HEK293 (cell line): ENCODE data around the gene NIBAN1.

ENCODE experiments used
- CTCF ChIA-PET: fragments of 350-600 bp; formaldehyde crosslinking; extraction: SDS; loops from one replicate; lab custom pipeline; 2021; ENCODE audit warnings: antibody characterized with exemption; lab: Yijun Ruan, JAX
- POLR2A ChIA-PET: fragments of 300-600 bp; formaldehyde crosslinking; extraction: SDS; loops from one replicate; lab custom pipeline; 2020; ENCODE audit warnings: antibody characterized with exemption, inconsistent platforms; lab: Yijun Ruan, JAX
- H3K27ac ChIP-seq: fragments of 200-500 bp; sonication (Bioruptor generic); 2 replicates; pipeline ENCODE4 v1.5.1; 2014; ENCODE audit warnings: low read depth, low read length, control low read depth, inconsistent platforms; ENCODE audit errors: extremely low read depth
- H3K36me3 ChIP-seq, 2 experiments: fragments of 200-500 bp in 1 of 2; sonication (Bioruptor generic) in 1 of 2; 1 replicate in 1 of 2; 2 replicates in 1 of 2; pipeline ENCODE4 v1.5.1; 2014 to 2017; ENCODE audit warnings: inconsistent platforms in 2 of 2, low read length in 2 of 2; ENCODE audit not compliant: control insufficient read depth in 2 of 2, insufficient read depth in 1 of 2
- H3K4me1 ChIP-seq: fragments of 200-500 bp; sonication (Bioruptor generic); 2 replicates; pipeline ENCODE4 v1.5.1; 2014; ENCODE audit warnings: mild to moderate bottlenecking, low read length, inconsistent platforms; ENCODE audit not compliant: control insufficient read depth, insufficient read depth
- H3K4me3 ChIP-seq: 2 replicates; pipeline ENCODE4 v1.5.1; 2011; ENCODE audit warnings: low read depth, mild to moderate bottlenecking, control low read depth, low read length, moderate library complexity
- H3K9me3 ChIP-seq: fragments of 200-500 bp; sonication (Bioruptor generic); 2 replicates; pipeline ENCODE4 v1.5.1; 2014; ENCODE audit warnings: low read depth, low read length, inconsistent platforms; ENCODE audit not compliant: control insufficient read depth, insufficient read depth
- AEBP2 ChIP-seq: fragments of 450-650 bp; formaldehyde crosslinking; IDR thresholded peaks from 2 replicates; pipeline ENCODE4 v1.5.1; 2016; ENCODE audit warnings: missing biosample characterization, missing genetic modification characterization, borderline replicate concordance
- ELK4 ChIP-seq: IDR thresholded peaks from 2 replicates; pipeline ENCODE4 v1.6.1; 2011; ENCODE audit warnings: mild to moderate bottlenecking, low read depth, low read length, borderline replicate concordance
- GLI2 ChIP-seq: fragments of 450-650 bp; formaldehyde crosslinking; IDR thresholded peaks from 2 replicates; pipeline ENCODE4; 2017; ENCODE audit warnings: missing biosample characterization, missing genetic modification characterization, low read depth, borderline replicate concordance
- OVOL3 ChIP-seq: fragments of 450-650 bp; formaldehyde crosslinking; IDR thresholded peaks from 2 replicates; pipeline ENCODE4 v1.5.1; 2016; ENCODE audit warnings: missing biosample characterization, missing genetic modification characterization
- SP7 ChIP-seq: fragments of 450-650 bp; formaldehyde crosslinking; IDR thresholded peaks from 2 replicates; pipeline ENCODE4 v1.5.1; 2016; ENCODE audit warnings: missing biosample characterization, missing genetic modification characterization
- TRIM28 ChIP-seq: IDR thresholded peaks from 2 replicates; pipeline ENCODE4 v1.6.1; 2011; ENCODE audit warnings: low read length, control low read depth, borderline replicate concordance
- YY2 ChIP-seq: fragments of 450-650 bp; formaldehyde crosslinking; IDR thresholded peaks from 2 replicates; pipeline ENCODE4 v1.5.1; 2016; ENCODE audit warnings: missing biosample characterization, missing genetic modification characterization
- ZBTB26 ChIP-seq: fragments of 450-650 bp; formaldehyde crosslinking; optimal IDR thresholded peaks from 2 replicates; pipeline ENCODE3; 2016; ENCODE audit warnings: missing biosample characterization, mild to moderate bottlenecking, missing genetic modification characterization
- ZNF114 ChIP-seq: fragments of 450-650 bp; formaldehyde crosslinking; IDR thresholded peaks from 2 replicates; pipeline ENCODE4 v1.5.0; 2017; ENCODE audit warnings: missing biosample characterization, missing genetic modification characterization
- ZNF133 ChIP-seq: fragments of 450-650 bp; formaldehyde crosslinking; IDR thresholded peaks from 2 replicates; pipeline ENCODE4 v1.5.1; 2016; ENCODE audit warnings: missing biosample characterization, missing genetic modification characterization
- ZNF362 ChIP-seq: fragments of 450-650 bp; formaldehyde crosslinking; IDR thresholded peaks from 2 replicates; pipeline ENCODE4 v1.5.1; 2016; ENCODE audit warnings: missing biosample characterization, missing genetic modification characterization
- ZNF473 ChIP-seq: fragments of 450-650 bp; formaldehyde crosslinking; IDR thresholded peaks from 2 replicates; pipeline ENCODE4 v1.5.1; 2017; ENCODE audit warnings: missing biosample characterization, missing genetic modification characterization
- ZNF48 ChIP-seq: fragments of 450-650 bp; formaldehyde crosslinking; IDR thresholded peaks from 2 replicates; pipeline ENCODE4 v1.5.1; 2016; ENCODE audit warnings: missing biosample characterization, missing genetic modification characterization
- ZNF513 ChIP-seq: fragments of 450-650 bp; IDR thresholded peaks from 2 replicates; pipeline ENCODE4 v1.5.1; 2018; ENCODE audit warnings: missing biosample characterization, missing genetic modification characterization
- ZNF530 ChIP-seq: fragments of 450-650 bp; formaldehyde crosslinking; IDR thresholded peaks from 2 replicates; pipeline ENCODE4 v1.5.1; 2016; ENCODE audit warnings: low read depth, missing biosample characterization, missing genetic modification characterization
- ZNF692 ChIP-seq: fragments of 450-650 bp; formaldehyde crosslinking; IDR thresholded peaks from 2 replicates; pipeline ENCODE4 v1.5.1; 2016; ENCODE audit warnings: missing biosample characterization, missing genetic modification characterization
- ZNF747 ChIP-seq: fragments of 450-650 bp; formaldehyde crosslinking; IDR thresholded peaks from 2 replicates; pipeline ENCODE4 v1.5.1; 2016; ENCODE audit warnings: missing biosample characterization, missing genetic modification characterization
- ZSCAN16 ChIP-seq: fragments of 450-650 bp; formaldehyde crosslinking; IDR thresholded peaks from 2 replicates; pipeline ENCODE4 v1.5.1; 2016; ENCODE audit warnings: missing biosample characterization, missing genetic modification characterization
- ZSCAN4 ChIP-seq: fragments of 450-650 bp; formaldehyde crosslinking; IDR thresholded peaks from 2 replicates; pipeline ENCODE4 v1.5.1; 2017; ENCODE audit warnings: missing biosample characterization, missing genetic modification characterization

The NIBAN1 gene

GRCh38 chr1:185016880-185017279, 42.6 kb upstream of the NIBAN1 start:
- Histone ChIP-seq H3K36me3 (no peaks in the 10 kb centered on the region), H3K9me3 (no peaks in the 10 kb centered on the region)
- no peak for TF ChIP-seq ZNF473 (tag by site-specific recombination)
- no peak for TF ChIP-seq SP7 (tag by site-specific recombination)
- no peak for TF ChIP-seq ZNF530
- TF ChIP-seq ZNF362, result no peak
- TF ChIP-seq ZNF114 (tag by site-specific recombination), result no peak
- TF ChIP-seq ZNF692, result no peak
- TF ChIP-seq, all 188 proteins: peak for 0
- Histone ChIP-seq H3K4me3 (no peak overlapping the region), H3K4me1 (no peaks in the 10 kb centered on the region; the same call in 1 of the 2 replicates), H3K27ac (no peak overlapping the region)
- CTCF ChIA-PET, result no interaction called here
- POLR2A ChIA-PET, result no interaction called here

- H3K4me1 ChIP-seq, result no peaks in the 10 kb centered on the region; the same call in 1 of the 2 replicates
- no peaks in the 10 kb centered on the region for H3K9me3 ChIP-seq
- CTCF ChIA-PET, result interaction anchor here (1.4 kb wide), 1 partner anchor 155 kb away, joined by 5 read pairs; no protein-coding TSS in a partner anchor
- H3K36me3 ChIP-seq, result no peaks in the 10 kb centered on the region
- H3K4me3 ChIP-seq, result no peak overlapping the region
- POLR2A ChIA-PET, result no interaction called here
- TF ChIP-seq ZNF362 (no peak), ZNF513 (tag by site-specific recombination) (no peak), ZNF747 (tag by site-specific recombination) (no peak), ZNF133 (peak; percentile 24; the same call in 1 of the 2 replicates), GLI2 (tag by site-specific recombination) (no peak)
- no peak overlapping the region for H3K27ac ChIP-seq
Observed at GRCh38 chr1:185015631-185016030, 41.3 kb upstream of the NIBAN1 start.

GRCh38 chr1:185014941-185015340, 40.6 kb upstream of the NIBAN1 start:
- POLR2A ChIA-PET, result no interaction called here
- no peaks in the 10 kb centered on the region for H3K9me3 ChIP-seq
- CTCF ChIA-PET, result interaction anchor here (1.4 kb wide), 1 partner anchor 155 kb away, joined by 5 read pairs; no protein-coding TSS in a partner anchor
- H3K4me3 ChIP-seq, result no peak overlapping the region
- no peaks in the 10 kb centered on the region for H3K36me3 ChIP-seq
- no peak overlapping the region for H3K27ac ChIP-seq
- H3K4me1 ChIP-seq, result no peaks in the 10 kb centered on the region; the same call in 1 of the 2 replicates
- TF ChIP-seq ZNF692 (no peak), ZSCAN4 (tag by site-specific recombination) (no peak), YY2 (tag by site-specific recombination) (no peak), ZNF48 (tag by site-specific recombination) (no peak), AEBP2 (tag by site-specific recombination) (no peak), ELK4 (no peak), ZSCAN16 (tag by site-specific recombination) (no peak), SP7 (tag by site-specific recombination) (no peak), ZBTB26 (no peak), TRIM28 (no peak), OVOL3 (tag by site-specific recombination) (no peak)
